T-helper 1 cell treated with Interleukin-12 subunit alpha and Interleukin-12 subunit beta and Interleukin-4 antibody, amounts not matched to agents 30 ng/mL and 1 ng/mL, for 36 hours (primary cell): ENCODE results near the gene DNMT3A. TPM values are rescaled to one million over a fixed set of nuclear protein-coding genes. Genes with fewer than 3 reads are reported as not detected.

Experiments used
- intact Hi-C: fragments of 100-400 bp; cut with micrococcal nuclease; formaldehyde crosslinking; loops from one replicate; pipeline ENCODE4 v1.15.1; 2024
- total RNA-seq: library from RNA; stranded (reverse); gene quantifications from 2 replicates; pipeline ENCODE4 v1.2.3, GENCODE V29; 2022

The DNMT3A gene
- total RNA-seq, 1 donor from 2014 or later, result 80.6 TPM

DNA sequence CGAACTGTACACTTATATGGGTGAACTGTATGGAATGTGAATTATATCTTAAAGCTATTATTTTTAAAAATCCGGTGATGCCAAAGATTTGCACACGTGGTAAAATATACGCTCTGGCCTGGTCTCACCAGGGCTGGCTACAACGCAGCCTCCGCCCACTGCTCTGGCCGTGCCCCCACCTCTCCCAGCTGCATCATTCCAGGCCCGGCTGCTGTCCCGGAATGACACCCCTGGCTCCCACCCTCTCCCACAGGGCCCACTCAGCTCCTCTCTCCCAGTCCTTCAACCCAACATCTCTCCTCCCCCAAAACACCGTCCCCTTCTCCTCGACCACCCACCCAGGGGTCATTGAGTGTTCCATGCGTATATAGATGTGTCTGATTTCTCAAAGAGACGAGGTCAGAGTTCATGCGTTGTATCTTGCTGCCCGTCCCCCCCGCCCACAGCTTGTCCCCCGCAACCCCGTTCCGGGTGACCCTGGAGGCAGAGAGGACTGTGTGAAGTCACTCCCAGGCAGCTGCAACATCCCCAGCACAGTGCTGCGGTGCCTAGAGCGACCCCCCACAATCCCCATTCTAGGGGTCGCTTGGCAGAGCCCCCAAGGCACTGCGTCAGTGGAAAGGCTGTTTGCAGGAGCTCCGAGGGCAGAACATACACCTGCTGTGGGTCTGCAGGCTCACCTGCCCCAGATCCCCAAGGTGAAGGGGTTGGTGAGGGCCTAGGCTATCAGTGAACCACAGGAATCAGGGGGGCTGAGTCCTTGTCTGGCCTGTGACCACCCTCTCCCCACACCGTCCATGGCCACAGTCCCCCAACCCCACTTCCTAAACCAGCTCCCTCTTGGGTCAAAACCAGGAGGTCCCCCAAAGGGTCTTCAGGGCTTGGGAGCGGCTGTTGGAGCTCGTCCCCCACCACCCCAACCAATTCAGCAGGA, 13.3 kb downstream of the DNMT3A start:
- intact Hi-C loops, result no loop called here

DNA sequence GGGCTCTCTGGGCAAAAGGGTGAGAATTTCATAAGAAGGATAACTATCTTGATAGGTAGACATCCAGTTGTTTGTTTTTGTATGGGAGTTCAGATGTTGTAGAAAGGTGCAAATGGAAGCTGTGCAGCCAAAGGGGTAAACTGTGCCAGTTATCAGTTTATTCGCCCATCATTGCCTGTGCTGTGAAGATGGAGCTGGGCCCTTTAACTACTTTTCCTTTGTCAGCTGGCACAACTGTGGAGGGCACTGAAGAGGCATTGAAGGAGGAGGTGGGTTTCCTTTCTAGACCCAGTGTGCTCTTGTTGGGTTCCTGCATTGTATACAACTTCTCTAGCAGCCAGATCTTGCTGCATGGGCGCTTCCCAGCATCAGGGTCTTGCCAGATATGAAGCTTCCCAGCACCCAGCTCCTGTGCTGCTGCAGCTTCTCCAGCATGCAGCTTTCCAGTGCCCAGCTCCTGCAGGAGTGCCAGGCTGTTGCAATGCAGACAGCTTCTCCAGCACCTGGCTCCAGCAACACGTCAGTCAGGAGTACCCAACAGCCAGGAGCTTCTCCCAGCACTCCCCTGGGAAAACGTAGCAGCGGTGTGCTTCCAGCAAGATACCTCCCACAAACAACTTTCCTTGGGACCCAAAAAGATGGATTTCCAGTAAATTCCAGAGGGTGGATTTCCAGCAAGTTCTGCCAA, 15.3 kb downstream of the DNMT3A start:
- intact Hi-C loops, result no loop called here

DNA sequence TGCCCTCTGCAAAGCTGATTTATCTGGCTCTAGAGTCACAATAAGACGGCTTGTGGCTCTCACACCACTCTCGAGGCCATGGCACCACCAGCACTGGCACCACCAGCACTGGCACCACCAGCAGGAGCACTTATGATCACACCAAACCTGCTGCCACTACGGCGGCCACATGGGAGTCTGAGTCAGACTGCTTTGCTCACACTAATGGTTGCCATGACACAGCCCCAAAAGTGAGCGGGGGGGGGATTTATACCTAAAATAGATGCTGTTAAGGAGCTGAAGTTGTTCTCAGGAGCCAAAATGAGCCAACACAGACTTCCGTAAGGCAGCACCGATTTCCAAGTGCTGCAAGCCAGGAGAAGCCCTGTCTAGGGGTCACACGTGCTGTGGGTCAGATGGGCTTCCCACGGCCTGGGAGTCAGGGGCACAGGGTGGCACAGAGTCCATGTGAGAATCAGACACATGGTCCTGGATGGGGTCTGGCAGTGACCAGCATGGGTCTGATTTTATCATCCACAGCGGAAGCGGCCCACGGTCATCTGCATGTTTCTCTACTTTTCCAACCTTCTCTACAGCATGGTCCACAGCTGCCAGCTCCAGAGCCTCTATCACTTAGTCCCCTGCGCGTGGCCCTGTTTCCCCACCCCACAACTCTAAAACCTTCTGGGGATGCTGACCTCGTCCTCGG, 16.7 kb downstream of the DNMT3A start:
- intact Hi-C loops, result no loop called here

DNA sequence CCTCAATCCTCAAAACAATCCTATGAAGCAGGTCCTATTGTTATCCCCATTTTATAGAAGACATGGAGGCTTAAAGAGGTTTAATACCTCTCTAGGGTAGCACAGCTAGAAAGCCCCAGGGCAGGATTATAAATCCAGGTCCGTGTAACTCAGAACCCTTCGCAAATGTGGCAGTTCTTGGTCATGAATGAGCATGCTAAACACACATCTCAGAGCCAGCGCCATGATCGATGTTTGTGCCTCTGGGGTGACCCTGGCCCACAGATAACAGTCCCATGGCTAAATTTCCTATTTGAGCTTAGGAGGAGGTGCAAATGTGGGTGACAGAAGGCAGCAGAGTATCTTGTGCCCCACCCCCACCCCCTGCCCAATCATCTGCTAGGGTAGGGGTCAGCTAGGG, 17.5 kb downstream of the DNMT3A start:
- intact Hi-C loops, result no loop called here

DNA sequence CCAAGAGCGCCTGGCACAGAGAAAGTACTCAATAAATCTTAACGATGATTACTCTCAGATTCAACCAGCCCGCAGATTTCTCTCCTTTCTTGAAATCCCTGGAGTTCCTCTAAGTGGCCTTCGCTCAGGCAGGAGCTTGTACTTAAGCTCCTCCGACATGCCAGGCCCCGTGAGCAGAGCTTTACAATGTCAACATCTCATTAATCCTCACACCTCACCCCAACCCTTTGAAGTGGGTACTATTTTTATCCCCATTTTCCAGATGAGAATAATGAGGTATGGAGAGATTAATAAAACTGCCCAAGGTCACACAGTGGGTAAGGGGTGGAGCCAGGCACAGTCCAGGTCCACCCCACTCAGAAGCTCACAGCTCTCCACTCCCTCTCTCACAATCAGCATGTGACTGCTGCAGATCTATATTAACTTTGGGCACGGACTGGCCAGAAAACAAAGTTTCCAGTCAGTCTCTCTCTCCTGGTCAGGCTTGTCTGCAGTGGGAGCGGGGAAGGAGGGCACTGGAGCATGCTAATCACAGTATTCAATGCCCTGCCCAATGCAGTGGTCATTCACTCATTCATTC, 18.0 kb downstream of the DNMT3A start:
- intact Hi-C loops, result no loop called here

DNA sequence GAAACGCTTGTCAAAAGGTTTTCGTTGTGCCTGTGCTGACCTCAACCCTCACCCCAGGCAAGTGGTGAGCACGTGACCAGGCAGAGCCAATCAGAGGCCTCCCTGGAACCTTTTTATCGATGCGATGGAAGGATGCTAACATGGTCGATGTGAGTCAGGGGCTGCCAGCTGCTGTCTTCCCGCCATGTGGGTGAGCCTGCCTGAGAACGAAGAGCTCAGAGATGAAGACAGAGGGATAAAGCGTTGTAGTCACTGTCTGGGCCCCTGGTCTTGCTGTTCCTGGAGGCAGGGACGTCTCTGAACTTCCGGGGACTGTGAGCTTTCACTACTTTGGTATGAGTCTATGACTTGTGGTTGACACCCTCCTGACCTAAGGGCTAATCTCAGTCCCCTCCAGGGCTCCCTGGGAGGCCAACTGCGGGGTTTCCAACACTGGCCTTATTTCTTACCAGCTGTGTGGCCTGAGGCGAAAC, 18.6 kb downstream of the DNMT3A start:
- intact Hi-C loops, result no loop called here

DNA sequence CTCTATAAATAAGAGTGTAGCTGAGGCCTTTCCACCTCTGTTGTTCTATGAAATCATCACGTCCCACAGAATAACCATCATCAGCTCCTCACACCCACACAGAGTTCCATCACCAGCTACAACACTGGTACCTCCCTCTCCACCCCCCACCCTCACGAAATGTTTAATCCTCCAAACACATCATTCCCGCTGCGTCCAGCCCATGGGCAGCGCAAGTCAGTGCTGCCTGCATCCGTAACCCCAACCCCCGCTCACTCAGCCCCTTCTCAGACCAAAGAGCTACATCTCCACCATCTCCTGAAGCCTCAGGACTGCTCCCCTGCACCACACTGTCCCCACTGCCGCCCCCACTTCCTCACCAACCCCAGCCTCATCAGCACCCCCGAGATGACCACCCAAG, 19.4 kb downstream of the DNMT3A start:
- intact Hi-C loops, result no loop called here

DNA sequence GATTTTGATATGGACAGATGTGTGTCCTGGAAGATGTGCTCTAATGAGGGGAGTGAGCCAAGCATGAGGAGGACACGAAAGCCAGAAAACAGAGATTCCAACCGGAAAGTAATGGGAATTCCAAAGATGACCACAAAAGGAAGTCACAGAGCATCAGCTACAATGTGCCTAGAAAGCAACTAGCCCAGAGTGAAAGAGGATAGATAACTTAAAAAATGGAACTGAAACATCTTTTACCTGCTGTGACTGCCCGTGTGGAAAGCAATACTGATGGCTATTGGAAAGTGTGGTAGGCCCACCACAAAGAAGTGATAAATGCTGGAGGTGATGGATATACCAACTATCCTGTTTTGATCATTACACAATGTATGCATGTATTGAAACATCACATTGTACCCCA, 21.6 kb downstream of the DNMT3A start:
- intact Hi-C loops, result no loop called here

DNA sequence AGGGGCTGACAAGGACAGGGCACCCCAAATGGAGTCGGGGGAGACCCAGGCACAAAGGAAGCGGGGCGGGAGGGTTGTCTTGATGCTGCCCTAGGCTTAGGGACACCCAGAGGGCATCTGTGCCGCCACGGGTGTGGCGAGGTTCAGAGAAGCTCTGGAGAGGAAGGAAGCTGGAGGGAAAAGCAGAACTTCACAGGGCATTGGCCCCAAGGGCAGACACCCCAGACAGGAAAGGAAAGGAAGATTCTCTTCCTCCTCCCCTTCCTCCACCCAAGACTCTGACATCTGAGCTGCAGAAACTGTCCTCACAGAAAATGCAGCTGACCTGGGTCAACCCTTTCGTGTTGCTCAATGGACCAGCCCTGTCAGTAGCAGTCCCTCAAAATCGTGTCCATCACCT, 25.6 kb downstream of the DNMT3A start:
- intact Hi-C loops, result no loop called here

DNA sequence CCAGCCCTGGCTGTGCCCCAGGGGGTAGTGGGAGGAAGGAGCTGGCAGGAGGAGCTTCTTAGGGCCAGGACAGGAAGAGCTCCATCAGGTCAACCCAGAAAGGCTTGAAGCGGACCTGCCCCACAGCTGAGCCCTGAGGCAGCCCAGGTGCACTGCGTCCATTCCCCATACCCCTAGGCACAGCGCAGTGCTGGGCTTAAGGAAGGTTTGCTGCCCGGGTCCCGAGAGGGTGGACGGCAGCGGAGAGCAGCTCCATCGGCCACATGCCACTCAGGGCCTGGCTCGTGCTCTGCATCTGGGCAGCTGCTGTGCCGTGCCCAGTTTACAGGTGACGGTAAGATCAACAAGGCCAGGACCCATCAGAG, 26.4 kb downstream of the DNMT3A start:
- intact Hi-C loops, result no loop called here

DNA sequence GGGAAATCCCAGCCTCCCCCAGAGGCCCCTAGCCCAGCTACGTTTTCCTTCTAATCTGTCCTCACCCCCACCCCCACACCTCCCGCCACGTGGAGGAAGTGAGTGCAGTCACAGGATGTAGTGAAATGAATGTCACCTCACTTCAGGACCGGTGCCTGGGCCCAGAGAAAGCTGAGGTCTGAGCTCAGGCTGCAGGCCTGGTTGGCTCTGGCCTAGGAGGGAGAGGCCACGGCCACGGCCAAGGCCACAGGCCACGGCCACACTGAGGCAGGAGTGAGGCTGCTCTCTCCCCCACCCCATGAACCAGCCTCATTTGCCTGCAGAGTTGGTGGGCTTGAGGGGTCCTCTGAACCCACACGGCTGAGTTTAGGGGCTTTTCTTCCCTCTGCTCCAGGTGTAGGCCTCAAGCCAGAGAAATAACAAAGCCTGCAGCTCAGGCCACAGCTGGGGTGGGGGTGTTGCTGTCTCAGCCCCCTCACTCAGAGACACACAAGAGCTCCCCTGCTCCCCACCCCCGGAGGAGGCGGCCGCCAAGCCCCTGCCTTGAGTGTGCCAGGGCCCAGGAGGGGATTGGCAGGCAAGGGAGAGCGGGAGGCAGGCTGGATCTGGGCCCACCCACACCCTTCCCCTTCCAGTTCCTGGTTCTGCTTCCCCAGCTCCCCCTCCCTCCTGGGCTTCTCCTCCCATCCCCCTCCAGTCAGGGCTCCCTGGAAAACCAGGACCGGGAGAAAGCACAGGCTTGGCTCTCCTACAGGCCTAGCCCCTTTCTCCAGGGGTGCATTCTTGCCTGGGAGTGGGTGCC, 27.0 kb downstream of the DNMT3A start:
- intact Hi-C loops, result loop anchor here (1.0 kb wide), 8 partner anchors 13 to 719 kb away; no protein-coding TSS in a partner anchor

DNA sequence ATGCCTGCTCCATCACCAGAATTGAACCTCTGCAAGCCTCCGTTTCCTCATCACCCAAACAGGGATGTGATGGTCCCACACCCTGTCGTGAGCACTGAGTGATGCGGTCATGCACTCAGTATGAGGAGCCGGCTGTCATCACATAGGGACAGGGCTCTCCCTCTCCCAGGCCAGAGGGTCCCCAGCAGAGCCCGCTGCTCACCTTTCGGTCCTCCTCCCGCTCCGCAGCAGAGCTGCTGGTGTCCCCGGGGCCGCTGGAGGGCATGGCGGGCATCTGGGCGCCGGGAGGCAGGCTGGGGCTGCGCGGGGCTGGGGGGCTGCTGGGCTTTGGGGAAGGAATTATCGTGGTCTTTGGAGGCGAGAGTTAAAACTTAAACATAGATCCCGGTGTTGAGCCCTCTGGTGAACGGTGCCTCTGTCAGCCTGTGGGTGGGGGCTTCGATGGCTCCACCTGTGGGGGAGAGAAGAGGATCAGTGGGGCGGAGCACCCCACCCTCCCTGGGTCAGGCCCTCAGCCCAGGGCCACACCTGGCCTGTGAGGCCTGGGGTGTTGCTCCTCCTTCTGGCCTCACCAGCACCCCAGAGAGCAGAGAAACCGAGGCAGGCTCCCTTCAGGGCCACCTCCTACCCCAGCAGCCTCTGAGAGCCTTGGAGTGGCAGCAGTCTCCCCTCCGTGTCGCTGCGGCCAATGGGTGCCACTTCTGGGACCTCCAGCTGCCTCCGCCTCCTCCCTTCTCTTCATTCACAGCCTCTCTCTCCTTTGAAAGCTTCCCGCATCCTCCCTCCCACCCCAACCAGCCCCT, 27.8 kb downstream of the DNMT3A start:
- intact Hi-C loops, result loop anchor here (1.0 kb wide), 8 partner anchors 13 to 719 kb away; no protein-coding TSS in a partner anchor

DNA sequence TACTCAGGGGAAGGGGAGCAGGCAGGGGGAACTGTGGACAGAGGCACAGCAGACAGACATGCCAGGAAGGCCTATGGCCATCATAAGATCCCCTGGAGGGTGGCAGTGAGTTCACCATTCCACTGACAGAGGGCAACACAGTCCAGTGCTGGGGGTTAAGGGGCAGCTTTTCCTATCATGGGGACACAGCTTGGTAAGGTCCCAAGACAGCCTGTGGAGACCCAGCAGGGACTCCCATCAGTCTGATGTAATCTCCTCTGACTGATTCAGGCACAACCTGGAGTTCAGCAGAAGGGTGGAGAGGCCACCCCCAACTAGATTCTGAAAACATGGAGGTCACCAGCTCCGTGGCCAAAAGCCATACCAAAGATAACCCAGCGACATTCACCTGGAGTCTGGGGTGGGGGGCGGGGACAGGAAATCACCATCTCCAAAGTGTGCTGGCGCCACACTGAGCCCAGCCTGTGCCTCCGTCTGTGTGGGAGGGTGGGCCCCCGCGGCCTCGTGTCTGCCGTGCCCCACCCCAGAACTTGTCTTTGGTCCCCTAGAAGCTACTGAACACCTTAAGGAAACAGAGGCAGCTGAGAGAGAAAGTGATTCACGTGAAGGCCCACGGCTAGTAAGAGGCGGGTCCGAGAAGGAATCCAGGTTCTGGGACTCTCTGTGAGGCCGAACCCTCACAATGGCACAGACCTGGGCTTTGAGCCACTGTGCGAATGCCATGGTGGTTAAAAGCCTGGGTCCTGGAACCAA, 28.6 kb downstream of the DNMT3A start:
- intact Hi-C loops, result no loop called here

DNA sequence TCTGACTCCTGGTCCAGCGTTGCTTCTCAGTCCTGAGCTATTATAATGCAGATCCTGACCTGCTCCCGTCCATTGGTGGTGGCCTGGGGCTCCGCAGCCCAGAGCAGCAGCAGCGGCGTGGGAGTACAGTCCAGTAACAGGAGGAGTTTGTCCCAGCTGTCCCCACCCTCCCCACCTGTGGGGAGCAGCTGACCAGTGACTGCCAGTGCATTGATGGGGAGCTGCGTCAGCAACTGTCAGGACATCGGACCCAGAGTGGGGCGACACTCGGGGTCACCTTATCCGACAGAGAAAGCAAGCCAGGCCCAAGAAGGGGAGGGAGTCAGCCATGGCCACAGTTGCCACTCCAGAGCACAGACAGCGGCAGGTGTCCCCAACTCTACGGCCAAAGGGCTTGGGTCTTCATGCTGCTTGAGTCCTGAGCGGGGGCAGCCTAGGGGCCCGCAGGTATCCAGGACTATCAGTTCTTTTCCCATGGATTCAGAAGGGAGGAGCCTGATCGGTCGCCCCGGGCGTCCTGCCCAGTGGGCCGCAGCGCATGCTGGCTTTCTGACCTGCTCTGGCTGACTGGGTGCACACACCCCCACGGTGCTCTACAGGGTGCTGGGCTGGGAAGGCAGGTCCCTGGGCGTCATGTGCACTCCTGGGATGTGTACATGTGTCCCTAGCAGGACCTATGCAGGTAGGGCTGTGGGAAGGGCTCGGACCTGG, 29.7 kb downstream of the DNMT3A start:
- intact Hi-C loops, result no loop called here

DNA sequence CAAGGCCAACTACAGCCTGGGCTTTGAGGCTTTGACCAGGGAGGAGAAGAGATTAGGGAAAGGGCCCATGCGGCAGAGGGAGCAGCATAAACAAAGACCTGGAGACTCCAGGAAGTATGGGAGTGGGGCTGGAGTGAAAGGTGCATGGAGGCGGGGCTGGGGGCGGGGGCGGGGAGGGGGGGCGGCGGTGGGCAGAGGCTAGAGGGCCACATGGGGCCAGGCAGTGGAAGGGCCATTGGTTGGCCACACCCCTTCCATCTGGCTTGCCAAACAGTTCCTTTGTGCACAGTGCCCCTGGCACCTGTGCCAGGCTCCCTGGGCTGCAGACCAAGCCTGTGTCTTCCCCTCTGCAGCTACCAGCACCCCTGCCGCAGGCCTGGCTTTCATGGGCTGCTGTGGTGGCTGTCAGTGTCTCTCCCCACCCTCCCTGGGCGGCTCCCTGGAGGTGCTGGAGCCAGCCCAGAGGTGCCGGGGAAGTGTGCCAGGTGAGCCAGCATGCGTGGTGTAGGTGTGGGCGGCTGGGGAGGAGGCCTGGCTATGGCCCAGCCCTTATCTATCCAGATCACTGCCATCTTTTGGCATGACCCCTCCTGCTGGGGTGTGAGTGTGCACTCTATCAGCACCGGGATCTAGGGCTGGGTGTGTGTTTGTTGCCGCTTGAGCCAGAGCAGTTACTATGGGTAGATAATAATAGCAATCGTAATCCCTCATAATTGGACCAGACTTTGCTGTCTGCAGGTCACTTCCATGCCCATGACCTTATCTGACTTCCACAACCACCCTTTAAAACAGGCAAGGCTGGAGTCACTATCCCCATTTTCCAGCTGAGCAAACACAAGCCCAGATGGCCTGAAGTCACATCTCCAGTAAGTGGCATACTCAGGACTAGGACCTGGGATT, 30.5 kb downstream of the DNMT3A start:
- intact Hi-C loops, result no loop called here

DNA sequence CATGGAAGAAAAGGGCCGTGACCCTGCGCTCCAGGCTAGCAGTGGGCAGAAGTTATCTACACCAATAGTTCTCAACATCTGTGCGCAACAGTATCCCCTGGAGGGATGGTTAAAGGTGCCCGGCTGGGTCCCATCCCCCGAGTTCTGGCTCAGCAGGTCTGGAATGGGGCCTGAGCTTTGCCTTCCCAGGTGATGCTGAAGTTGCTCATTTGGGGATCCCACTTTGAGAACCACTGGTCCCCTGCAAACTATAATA, 31.1 kb downstream of the DNMT3A start:
- intact Hi-C loops, result no loop called here

DNA sequence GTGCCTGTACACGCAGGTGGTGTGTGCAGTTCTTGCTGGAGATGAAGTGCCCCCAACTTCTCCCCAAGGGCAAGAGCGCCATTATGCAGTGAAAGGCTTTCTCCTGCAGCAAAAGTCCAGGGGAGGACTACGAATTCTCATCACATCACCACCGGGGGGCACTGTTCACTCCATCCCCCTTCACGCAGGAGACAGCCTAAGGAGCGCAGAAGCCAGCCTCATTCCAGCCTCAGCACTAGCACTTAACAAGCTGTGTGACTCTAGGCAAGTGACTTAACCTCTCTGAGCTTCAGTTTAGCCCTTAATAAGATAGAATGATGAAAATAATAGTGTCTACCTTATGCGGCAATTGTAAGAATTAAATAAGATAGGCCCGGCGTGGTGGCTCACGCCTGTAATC, 32.3 kb downstream of the DNMT3A start:
- intact Hi-C loops, result loop anchor here (1.0 kb wide), 3 partner anchors 67 to 258 kb away; no protein-coding TSS in a partner anchor

DNA sequence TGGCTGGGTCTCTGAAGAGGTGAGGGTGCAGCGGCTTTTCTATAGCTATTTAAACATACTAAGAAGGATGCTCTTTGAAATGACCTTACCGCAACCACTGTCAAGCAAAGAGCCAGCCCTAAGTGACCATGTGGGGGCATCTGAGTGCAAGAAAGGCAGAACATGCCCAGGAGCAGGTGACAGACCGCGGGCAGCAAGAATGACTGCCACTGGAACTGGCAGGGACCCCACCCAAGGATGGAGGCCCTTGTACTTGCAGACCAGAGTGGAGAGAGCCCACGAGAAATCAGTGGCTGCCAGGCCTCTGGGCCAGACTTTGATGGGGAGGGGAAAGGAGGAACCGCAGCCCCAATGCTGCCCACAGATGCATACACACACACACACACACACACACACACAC, 33.1 kb downstream of the DNMT3A start:
- intact Hi-C loops, result no loop called here
